ENCODE measurements around the gene SATB1.

SATB1 gene

DNA sequence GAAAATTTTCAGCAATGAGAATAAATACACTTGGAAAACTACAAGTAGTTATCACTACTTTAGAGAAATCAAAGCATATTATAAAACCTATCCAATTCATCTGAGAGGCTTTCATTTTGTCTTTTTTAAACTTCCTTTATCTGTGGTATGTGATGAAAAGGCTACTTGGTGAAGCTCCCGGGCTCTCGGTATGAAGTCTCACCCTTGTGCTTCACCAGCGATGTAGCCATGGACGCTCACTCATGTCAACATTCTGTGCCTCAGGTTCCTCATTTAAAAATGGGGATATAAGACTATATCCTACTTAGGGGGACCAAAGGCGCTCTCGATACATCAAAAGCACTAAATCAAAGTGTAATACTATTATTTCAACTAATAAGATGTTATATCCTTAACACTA is 14.9 kb downstream of the SATB1 start:
- H3K9ac ChIP-seq (ENCODE audit: low read length) = no peak overlapping the region
- H3K27me3 ChIP-seq (ENCODE audit: low read depth, low read length) = no peaks in the 10 kb centered on the region
- no peak overlapping the region for H3K4me2 ChIP-seq (ENCODE audit: low read length)
- H3K9me3 ChIP-seq (ENCODE audit: insufficient read depth, low read length) = no peaks in the 10 kb centered on the region
- no peaks in the 10 kb centered on the region for H3K79me2 ChIP-seq (ENCODE audit: low read length)
- H2AFZ ChIP-seq (ENCODE audit: low read depth, low read length) = no peak overlapping the region
- H3K36me3 ChIP-seq (replicated peaks; ENCODE audit: low read depth, low read length) = no peaks in the 10 kb centered on the region
- no peak overlapping the region for H3K4me3 ChIP-seq (ENCODE audit: low read length)
- no peak for TF ChIP-seq EZH2phosphoT487 (IDR thresholded peaks at IDR 0.05; ENCODE audit: low read depth)
- TF ChIP-seq, protein P1, sequence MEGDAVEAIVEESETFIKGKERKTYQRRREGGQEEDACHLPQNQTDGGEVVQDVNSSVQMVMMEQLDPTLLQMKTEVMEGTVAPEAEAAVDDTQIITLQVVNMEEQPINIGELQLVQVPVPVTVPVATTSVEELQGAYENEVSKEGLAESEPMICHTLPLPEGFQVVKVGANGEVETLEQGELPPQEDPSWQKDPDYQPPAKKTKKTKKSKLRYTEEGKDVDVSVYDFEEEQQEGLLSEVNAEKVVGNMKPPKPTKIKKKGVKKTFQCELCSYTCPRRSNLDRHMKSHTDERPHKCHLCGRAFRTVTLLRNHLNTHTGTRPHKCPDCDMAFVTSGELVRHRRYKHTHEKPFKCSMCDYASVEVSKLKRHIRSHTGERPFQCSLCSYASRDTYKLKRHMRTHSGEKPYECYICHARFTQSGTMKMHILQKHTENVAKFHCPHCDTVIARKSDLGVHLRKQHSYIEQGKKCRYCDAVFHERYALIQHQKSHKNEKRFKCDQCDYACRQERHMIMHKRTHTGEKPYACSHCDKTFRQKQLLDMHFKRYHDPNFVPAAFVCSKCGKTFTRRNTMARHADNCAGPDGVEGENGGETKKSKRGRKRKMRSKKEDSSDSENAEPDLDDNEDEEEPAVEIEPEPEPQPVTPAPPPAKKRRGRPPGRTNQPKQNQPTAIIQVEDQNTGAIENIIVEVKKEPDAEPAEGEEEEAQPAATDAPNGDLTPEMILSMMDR (IDR thresholded peaks at IDR 0.05; ENCODE audit: low read depth, low read length) = no peak
- no peaks in the 10 kb centered on the region for H4K20me1 ChIP-seq (ENCODE audit: insufficient read depth, low read length)
- no peaks in the 10 kb centered on the region for H3K4me1 ChIP-seq (ENCODE audit: low read length)
- H3K27ac ChIP-seq (ENCODE audit: low read length) = no peak overlapping the region

DNA sequence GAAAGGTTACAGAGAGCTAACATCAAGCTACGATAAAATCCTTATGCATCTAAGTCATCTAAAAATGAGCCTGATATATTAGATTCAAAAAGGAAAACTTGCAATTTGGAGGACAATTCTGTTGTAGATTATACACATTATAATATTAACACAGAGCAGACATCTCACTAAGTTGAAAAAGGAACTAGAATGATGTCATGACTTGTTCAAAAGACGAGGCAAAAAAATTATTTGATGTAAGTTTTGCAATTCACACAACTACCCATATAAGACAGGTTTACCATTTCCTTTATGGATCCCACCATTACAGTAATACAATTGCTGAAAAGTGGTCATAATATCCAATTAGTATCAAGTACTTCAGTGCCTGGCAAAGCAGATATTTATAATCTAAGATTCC is 15.9 kb downstream of the SATB1 start:
- no peaks in the 10 kb centered on the region for H3K27me3 ChIP-seq (ENCODE audit: low read depth, low read length)
- H3K79me2 ChIP-seq (ENCODE audit: low read length) = no peaks in the 10 kb centered on the region
- H3K9ac ChIP-seq (ENCODE audit: low read length) = no peak overlapping the region
- no peaks in the 10 kb centered on the region for H3K4me1 ChIP-seq (ENCODE audit: low read length)
- H4K20me1 ChIP-seq (ENCODE audit: insufficient read depth, low read length) = no peaks in the 10 kb centered on the region
- H3K4me3 ChIP-seq (ENCODE audit: low read length) = no peak overlapping the region
- no peak overlapping the region for H3K4me2 ChIP-seq (ENCODE audit: low read length)
- TF ChIP-seq EZH2phosphoT487 (IDR thresholded peaks at IDR 0.05; ENCODE audit: low read depth) = no peak
- TF ChIP-seq, protein P1 (IDR thresholded peaks at IDR 0.05; ENCODE audit: low read depth, low read length) = no peak
- no peak overlapping the region for H2AFZ ChIP-seq (ENCODE audit: low read depth, low read length)
- H3K9me3 ChIP-seq (ENCODE audit: insufficient read depth, low read length) = no peaks in the 10 kb centered on the region
- H3K36me3 ChIP-seq (replicated peaks; ENCODE audit: low read depth, low read length) = no peaks in the 10 kb centered on the region
- no peak overlapping the region for H3K27ac ChIP-seq (ENCODE audit: low read length)

DNA sequence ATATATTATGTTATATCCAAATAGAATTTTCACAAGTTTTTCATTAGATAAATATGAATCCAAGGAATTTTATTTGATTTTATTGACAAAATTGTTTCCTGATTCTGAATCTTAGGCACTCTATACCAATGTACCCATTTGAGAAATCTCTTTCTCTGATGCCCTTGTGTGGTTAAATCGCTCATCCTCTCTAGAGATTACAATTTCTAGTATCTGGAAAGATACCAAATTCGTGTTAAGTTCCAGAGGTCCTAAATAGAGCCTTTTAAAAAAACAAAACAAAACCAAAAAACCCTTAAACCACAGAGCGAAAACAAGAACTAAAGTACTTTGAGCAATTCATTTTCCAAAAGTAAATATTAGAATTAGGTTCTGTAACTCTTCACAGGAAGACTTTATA is 20.0 kb downstream of the SATB1 start:
- Histone ChIP-seq H3K79me2 (ENCODE audit: low read length) (no peaks in the 10 kb centered on the region), H4K20me1 (ENCODE audit: insufficient read depth, low read length) (no peaks in the 10 kb centered on the region), H3K9ac (ENCODE audit: low read length) (no peak overlapping the region), H3K27me3 (ENCODE audit: low read depth, low read length) (no peaks in the 10 kb centered on the region), H3K36me3 (replicated peaks; ENCODE audit: low read depth, low read length) (no peaks in the 10 kb centered on the region), H3K4me3 (ENCODE audit: low read length) (no peak overlapping the region), H3K27ac (ENCODE audit: low read length) (no peak overlapping the region), H3K9me3 (ENCODE audit: insufficient read depth, low read length) (no peaks in the 10 kb centered on the region), H3K4me1 (ENCODE audit: low read length) (no peaks in the 10 kb centered on the region), H2AFZ (ENCODE audit: low read depth, low read length) (no peak overlapping the region), H3K4me2 (ENCODE audit: low read length) (no peak overlapping the region)
- TF ChIP-seq, protein P1 (IDR thresholded peaks at IDR 0.05; ENCODE audit: low read depth, low read length) = no peak
- no peak for TF ChIP-seq EZH2phosphoT487 (IDR thresholded peaks at IDR 0.05; ENCODE audit: low read depth)

DNA sequence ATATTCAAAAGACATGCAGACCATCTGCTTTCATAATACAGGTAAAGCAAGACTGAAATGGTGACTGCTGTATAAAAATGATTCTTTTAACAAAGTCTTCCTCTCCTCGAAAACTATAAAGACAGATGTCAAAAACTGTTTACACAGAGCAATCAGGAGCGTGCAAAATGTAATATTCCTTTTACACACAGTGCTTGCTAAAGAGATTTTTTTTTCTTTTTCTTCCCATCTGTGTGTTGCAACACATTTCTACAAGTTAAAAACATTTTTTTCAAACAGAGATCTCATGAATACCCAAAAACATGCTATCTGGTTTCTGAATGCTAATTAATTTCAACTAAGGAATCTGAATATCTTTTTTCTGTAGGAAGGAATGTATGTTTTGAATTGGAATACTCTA is 22.1 kb downstream of the SATB1 start:
- Histone ChIP-seq H3K9ac (ENCODE audit: low read length) (no peak overlapping the region), H4K20me1 (ENCODE audit: insufficient read depth, low read length) (no peaks in the 10 kb centered on the region), H3K4me2 (ENCODE audit: low read length) (no peak overlapping the region), H2AFZ (ENCODE audit: low read depth, low read length) (no peak overlapping the region), H3K4me1 (ENCODE audit: low read length) (no peaks in the 10 kb centered on the region), H3K9me3 (ENCODE audit: insufficient read depth, low read length) (no peaks in the 10 kb centered on the region), H3K79me2 (ENCODE audit: low read length) (no peaks in the 10 kb centered on the region), H3K36me3 (replicated peaks; ENCODE audit: low read depth, low read length) (no peaks in the 10 kb centered on the region), H3K4me3 (ENCODE audit: low read length) (no peak overlapping the region), H3K27ac (ENCODE audit: low read length) (no peak overlapping the region), H3K27me3 (ENCODE audit: low read depth, low read length) (no peaks in the 10 kb centered on the region)
- TF ChIP-seq, protein P1 (IDR thresholded peaks at IDR 0.05; ENCODE audit: low read depth, low read length) = no peak
- no peak for TF ChIP-seq EZH2phosphoT487 (IDR thresholded peaks at IDR 0.05; ENCODE audit: low read depth)
